ENCODE results near the gene TLR9.

TLR9 gene

GRCh38 chr3:52216585-52217408, 8.6 kb downstream of the TLR9 start:
- peak; percentile 59 for DNase-seq (ENCODE audit: low spot score)

GRCh38 chr3:52215351-52215750, 10.1 kb downstream of the TLR9 start:
- DNase-seq (ENCODE audit: low spot score) = no peak

- DNase-seq (ENCODE audit: low spot score) = no peak
These were observed 11.5 kb downstream of the TLR9 start for GRCh38 chr3:52213901-52214300.

- no peak for DNase-seq (ENCODE audit: low spot score)
These were observed 12.4 kb downstream of the TLR9 start for GRCh38 chr3:52213005-52213404.

- DNase-seq (ENCODE audit: low spot score) = no peak
These were observed 14.1 kb downstream of the TLR9 start for GRCh38 chr3:52211268-52211891.

- no peak for DNase-seq (ENCODE audit: low spot score)
These were observed 14.8 kb downstream of the TLR9 start for GRCh38 chr3:52210550-52211046.

GRCh38 chr3:52210037-52210436, 15.4 kb downstream of the TLR9 start:
- DNase-seq (ENCODE audit: low spot score) = no peak

- no peak for DNase-seq (ENCODE audit: low spot score)
These were observed 16.9 kb downstream of the TLR9 start for GRCh38 chr3:52208556-52208955.

- no peak for DNase-seq (ENCODE audit: low spot score)
These were observed 19.6 kb downstream of the TLR9 start for GRCh38 chr3:52205727-52206372.

- DNase-seq (ENCODE audit: low spot score) = no peak
These were observed 20.9 kb downstream of the TLR9 start for GRCh38 chr3:52204337-52205073.

- no peak for DNase-seq (ENCODE audit: low spot score)
These were observed 21.7 kb downstream of the TLR9 start for GRCh38 chr3:52203701-52204100.

- no peak for DNase-seq (ENCODE audit: low spot score)
These were observed 22.9 kb downstream of the TLR9 start for GRCh38 chr3:52202384-52203077.

GRCh38 chr3:52200981-52201679, 24.3 kb downstream of the TLR9 start:
- DNase-seq (ENCODE audit: low spot score) = no peak

- no peak for DNase-seq (ENCODE audit: low spot score)
These were observed 26.5 kb downstream of the TLR9 start for GRCh38 chr3:52198643-52199608.

- DNase-seq (ENCODE audit: low spot score) = peak; percentile 99
These were observed 27.4 kb downstream of the TLR9 start, which contains the start of gene ALAS1 for GRCh38 chr3:52197842-52198625. TSS of gene ALAS1 (plus strand) at chr3:52198160. CDS start at chr3:52199242, 1,082 bp downstream.

GRCh38 chr3:52197499-52197841, 28.0 kb downstream of the TLR9 start:
- DNase-seq (ENCODE audit: low spot score) = no peak

- no peak for DNase-seq (ENCODE audit: low spot score)
These were observed 28.5 kb downstream of the TLR9 start for GRCh38 chr3:52196977-52197376.

GRCh38 chr3:52195823-52196331, 29.6 kb downstream of the TLR9 start:
- peak; percentile 84 for DNase-seq (ENCODE audit: low spot score)

GRCh38 chr3:52195291-52195597, 30.2 kb downstream of the TLR9 start:
- DNase-seq (ENCODE audit: low spot score) = no peak

Measured in GM03348 (cell line).